ENCODE data around the gene IFIT1.
"Not testable (repeated sequence)": the region's sequence is repeated elsewhere in the genome, so short reads cannot be mapped to it uniquely, and the experiment has no call there.

Gene IFIT1

GRCh38 chr10:89409282-89409681 lies 16.9 kb downstream of the IFIT1 start:
- not testable (repeated sequence) for H3K4me3 ChIP-seq (ENCODE audit: low read length, poor library complexity, severe bottlenecking); H3F3A ChIP-seq (ENCODE audit: low read depth); H3K9me2 ChIP-seq (replicated peaks; ENCODE audit: low read depth, low read length)

GRCh38 chr10:89410551-89410950 lies 18.1 kb downstream of the IFIT1 start:
- H3K36me3 ChIP-seq (ENCODE audit: insufficient read depth, low read length); H3K4me2 ChIP-seq (ENCODE audit: low read depth, low read length, poor library complexity, severe bottlenecking); H3K27me3 ChIP-seq (ENCODE audit: insufficient read depth, low read length, poor library complexity, severe bottlenecking); H3K9me2 ChIP-seq (replicated peaks; ENCODE audit: low read depth, low read length); H3K9me3 ChIP-seq (ENCODE audit: insufficient read depth, low read depth, low read length); H3K4me3 ChIP-seq (ENCODE audit: low read length, poor library complexity, severe bottlenecking); H2AFZ ChIP-seq (ENCODE audit: low read length); H4K20me1 ChIP-seq (ENCODE audit: insufficient read depth, low read length, poor library complexity, severe bottlenecking); H3K9ac ChIP-seq (ENCODE audit: low read depth, low read length, poor library complexity, severe bottlenecking); H3F3A ChIP-seq (ENCODE audit: low read depth): not testable (repeated sequence)
- Histone ChIP-seq H3K4me1 (ENCODE audit: insufficient read depth, low read length, poor library complexity, severe bottlenecking) (peaks cover 17% of the 10 kb centered on the region), H3K79me2 (ENCODE audit: insufficient read depth, low read length) (peaks cover 15% of the 10 kb centered on the region)

More at GRCh38 chr10:89409282-89409681, 16.9 kb downstream of the IFIT1 start:
- H2AFZ ChIP-seq (ENCODE audit: low read length); H3K9ac ChIP-seq (ENCODE audit: low read depth, low read length, poor library complexity, severe bottlenecking); H3K79me2 ChIP-seq (ENCODE audit: insufficient read depth, low read length); H4K20me1 ChIP-seq (ENCODE audit: insufficient read depth, low read length, poor library complexity, severe bottlenecking); H3K4me2 ChIP-seq (ENCODE audit: low read depth, low read length, poor library complexity, severe bottlenecking); H3K9me3 ChIP-seq (ENCODE audit: insufficient read depth, low read depth, low read length); H3K36me3 ChIP-seq (ENCODE audit: insufficient read depth, low read length); H3K27me3 ChIP-seq (ENCODE audit: insufficient read depth, low read length, poor library complexity, severe bottlenecking): not testable (repeated sequence)
- H3K4me1 ChIP-seq (ENCODE audit: insufficient read depth, low read length, poor library complexity, severe bottlenecking), result peaks cover 15% of the 10 kb centered on the region

- peaks cover 17% of the 10 kb centered on the region for H3K4me1 ChIP-seq (ENCODE audit: insufficient read depth, low read length, poor library complexity, severe bottlenecking)
- not testable (repeated sequence) for H3K9ac ChIP-seq (ENCODE audit: low read depth, low read length, poor library complexity, severe bottlenecking); H3F3A ChIP-seq (ENCODE audit: low read depth); H3K4me2 ChIP-seq (ENCODE audit: low read depth, low read length, poor library complexity, severe bottlenecking); H4K20me1 ChIP-seq (ENCODE audit: insufficient read depth, low read length, poor library complexity, severe bottlenecking); H3K36me3 ChIP-seq (ENCODE audit: insufficient read depth, low read length); H3K27me3 ChIP-seq (ENCODE audit: insufficient read depth, low read length, poor library complexity, severe bottlenecking); H3K4me3 ChIP-seq (ENCODE audit: low read length, poor library complexity, severe bottlenecking); H3K9me3 ChIP-seq (ENCODE audit: insufficient read depth, low read depth, low read length); H3K9me2 ChIP-seq (replicated peaks; ENCODE audit: low read depth, low read length); H2AFZ ChIP-seq (ENCODE audit: low read length)
- H3K79me2 ChIP-seq (ENCODE audit: insufficient read depth, low read length), result peaks cover 21% of the 10 kb centered on the region
Observed at GRCh38 chr10:89411135-89411534, 18.7 kb downstream of the IFIT1 start.

- H3K4me3 ChIP-seq (ENCODE audit: low read length, poor library complexity, severe bottlenecking); H3K9me2 ChIP-seq (replicated peaks; ENCODE audit: low read depth, low read length); H3K27me3 ChIP-seq (ENCODE audit: insufficient read depth, low read length, poor library complexity, severe bottlenecking); H2AFZ ChIP-seq (ENCODE audit: low read length); H3F3A ChIP-seq (ENCODE audit: low read depth); H3K9ac ChIP-seq (ENCODE audit: low read depth, low read length, poor library complexity, severe bottlenecking); H4K20me1 ChIP-seq (ENCODE audit: insufficient read depth, low read length, poor library complexity, severe bottlenecking); H3K36me3 ChIP-seq (ENCODE audit: insufficient read depth, low read length); H3K9me3 ChIP-seq (ENCODE audit: insufficient read depth, low read depth, low read length); H3K4me2 ChIP-seq (ENCODE audit: low read depth, low read length, poor library complexity, severe bottlenecking): not testable (repeated sequence)
- peaks cover 23% of the 10 kb centered on the region for H3K4me1 ChIP-seq (ENCODE audit: insufficient read depth, low read length, poor library complexity, severe bottlenecking)
- H3K79me2 ChIP-seq (ENCODE audit: insufficient read depth, low read length), result peaks cover 25% of the 10 kb centered on the region
Observed at GRCh38 chr10:89412276-89412675, 19.9 kb downstream of the IFIT1 start.

- Histone ChIP-seq H3K27me3 (ENCODE audit: insufficient read depth, low read length, poor library complexity, severe bottlenecking) (no peaks in the 10 kb centered on the region), H3K4me1 (ENCODE audit: insufficient read depth, low read length, poor library complexity, severe bottlenecking) (peaks cover 34% of the 10 kb centered on the region), H3K9me2 (replicated peaks; ENCODE audit: low read depth, low read length) (no peaks in the 10 kb centered on the region), H3K9me3 (ENCODE audit: insufficient read depth, low read depth, low read length) (no peaks in the 10 kb centered on the region), H2AFZ (ENCODE audit: low read length) (0 out of 2 replicates have a peak overlapping the region, but pooled peaks have one; percentile 98), H3K4me2 (ENCODE audit: low read depth, low read length, poor library complexity, severe bottlenecking) (peak overlapping the region; percentile 84), H3K36me3 (ENCODE audit: insufficient read depth, low read length) (no peaks in the 10 kb centered on the region), H3K4me3 (ENCODE audit: low read length, poor library complexity, severe bottlenecking) (peak overlapping the region; percentile 89), H4K20me1 (ENCODE audit: insufficient read depth, low read length, poor library complexity, severe bottlenecking) (peaks cover 5% of the 10 kb centered on the region), H3K79me2 (ENCODE audit: insufficient read depth, low read length) (peaks cover 31% of the 10 kb centered on the region), H3F3A (ENCODE audit: low read depth) (peaks cover 3% of the 10 kb centered on the region; the same call in 1 of the 2 replicates), H3K9ac (ENCODE audit: low read depth, low read length, poor library complexity, severe bottlenecking) (peak overlapping the region; percentile 86)
- no peak for TF ChIP-seq CTCF (conservative IDR thresholded peaks at IDR 0.05; ENCODE audit: low read length)
- TF ChIP-seq EZH2phosphoT487 (IDR thresholded peaks at IDR 0.05; ENCODE audit: borderline replicate concordance), result no peak
Observed at GRCh38 chr10:89413398-89413912, 21.0 kb downstream of the IFIT1 start.
